A549 (cell line): ENCODE measurements around the gene PLCB1.

Source experiments
- CHD4 ChIP-seq: fragments of 200-600 bp; sonication (generic); IDR thresholded peaks from 2 replicates; pipeline ENCODE4 v1.6.1; 2016; ENCODE audit warnings: antibody characterized with exemption, mild to moderate bottlenecking, borderline replicate concordance
- CTCF ChIP-seq: fragments of >200 bp; sonication (Bioruptor Twin); formaldehyde crosslinking; IDR thresholded peaks from 3 replicates; pipeline ENCODE4 v1.5.1; 2016
- PBX3 ChIP-seq: IDR thresholded peaks from 2 replicates; pipeline ENCODE4 v1.6.1; 2012
- POLR2A ChIP-seq: IDR thresholded peaks from 2 replicates; pipeline ENCODE4 v1.6.1; 2012; ENCODE audit warnings: mild to moderate bottlenecking, low read length

GRCh38 chr20:8718279-8718678 is 586.2 kb downstream of the PLCB1 start:
- TF ChIP-seq PBX3, result no peak
- TF ChIP-seq CTCF, result no peak
- TF ChIP-seq POLR2A, result no peak
- TF ChIP-seq CHD4, result no peak
